Nucleus accumbens (tissue), 56 donors: ENCODE results near the gene ZFP1.
"Not testable (repeated sequence)": the region's sequence is repeated elsewhere in the genome, so short reads cannot be mapped to it uniquely, and the experiment has no call there.

Experiments used
- DNase-seq, 56 donors: peaks; one replicate each; lab custom pipeline; 2025; lab: John Stamatoyannopoulos, UW

ZFP1 gene

GRCh38 chr16:75202069-75202590, 53.8 kb downstream of the ZFP1 start:
- DNase-seq = no peak

DNA sequence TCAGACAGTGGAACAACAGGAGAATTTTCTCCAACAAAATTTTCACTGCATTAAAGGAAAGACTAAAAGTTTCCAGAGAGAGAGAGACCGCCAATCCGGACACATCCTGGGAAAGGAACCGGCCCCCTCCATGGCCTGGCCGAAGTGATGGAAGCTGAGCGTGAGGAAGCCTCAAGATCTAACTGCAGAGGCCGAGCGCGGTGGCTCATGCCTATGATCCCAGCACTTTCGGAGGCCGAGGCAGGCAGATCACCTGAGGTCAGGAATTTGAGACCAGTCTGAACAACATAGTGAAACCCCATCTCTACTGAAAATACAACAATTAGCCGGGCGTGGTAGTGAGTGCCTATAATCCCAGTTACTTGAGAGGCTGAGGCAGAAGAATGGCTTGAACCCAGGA, 54.8 kb downstream of the ZFP1 start:
- no peak for DNase-seq

DNA sequence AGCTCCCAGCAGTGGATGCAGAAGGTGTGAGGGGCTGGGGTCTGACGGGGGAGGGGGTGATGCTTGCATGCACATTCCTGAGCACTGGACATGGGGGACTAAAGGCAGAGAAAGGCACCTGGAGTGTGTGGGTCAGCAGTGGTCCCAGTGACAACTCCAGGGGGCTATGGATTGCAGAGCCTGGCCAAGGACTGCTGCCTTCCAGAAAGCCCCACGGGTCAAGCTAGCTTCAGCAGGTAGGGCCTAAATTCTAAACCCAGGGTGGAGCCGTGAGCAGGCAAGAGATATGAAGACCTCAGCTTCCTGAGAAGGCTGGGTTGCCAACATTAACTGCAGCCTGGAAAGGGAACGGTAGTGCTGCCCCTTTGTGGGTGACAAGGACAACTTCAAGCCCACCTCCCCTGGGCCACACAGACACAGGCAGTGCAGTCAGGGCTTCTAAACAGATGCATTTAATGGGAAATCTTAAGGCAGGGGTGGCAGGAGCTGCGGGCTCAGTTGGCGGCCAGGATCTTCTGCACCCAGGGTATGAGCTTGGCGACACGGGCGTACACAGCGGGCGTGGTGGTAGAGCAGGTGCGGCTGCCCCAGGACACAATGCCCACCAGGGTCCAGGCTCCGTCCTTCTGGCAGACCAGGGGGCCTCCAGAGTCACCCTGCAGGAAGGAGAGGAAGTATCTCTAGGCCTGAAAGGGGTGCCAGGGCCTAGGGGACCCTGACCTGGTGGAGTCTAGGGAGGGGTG, 55.5 kb downstream of the ZFP1 start:
- no peak for DNase-seq

DNA sequence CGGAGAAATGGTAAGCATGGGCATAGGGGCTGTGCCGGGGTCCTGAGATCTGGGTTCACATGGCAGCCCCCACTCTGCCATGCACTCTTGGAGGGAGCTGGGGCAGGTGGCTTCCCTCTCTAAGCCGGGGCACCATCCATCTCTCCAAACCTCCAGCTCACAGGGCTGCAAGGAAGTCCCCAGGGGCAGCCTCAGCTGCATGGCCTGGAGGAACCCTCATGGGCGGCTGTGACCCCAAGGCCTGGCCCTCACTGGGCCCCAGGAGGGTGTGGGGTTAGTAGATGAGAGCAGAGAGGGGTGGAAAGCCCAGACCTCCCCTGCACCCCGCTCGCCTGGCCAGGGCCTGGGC, 56.1 kb downstream of the ZFP1 start:
- DNase-seq = no peak

GRCh38 chr16:75204905-75205304, 56.6 kb downstream of the ZFP1 start:
- not testable (repeated sequence) for DNase-seq

GRCh38 chr16:75205438-75205837, 57.1 kb downstream of the ZFP1 start:
- not testable (repeated sequence) for DNase-seq

- not testable (repeated sequence) for DNase-seq
Measured at GRCh38 chr16:75205961-75206748, 57.8 kb downstream of the ZFP1 start.

DNA sequence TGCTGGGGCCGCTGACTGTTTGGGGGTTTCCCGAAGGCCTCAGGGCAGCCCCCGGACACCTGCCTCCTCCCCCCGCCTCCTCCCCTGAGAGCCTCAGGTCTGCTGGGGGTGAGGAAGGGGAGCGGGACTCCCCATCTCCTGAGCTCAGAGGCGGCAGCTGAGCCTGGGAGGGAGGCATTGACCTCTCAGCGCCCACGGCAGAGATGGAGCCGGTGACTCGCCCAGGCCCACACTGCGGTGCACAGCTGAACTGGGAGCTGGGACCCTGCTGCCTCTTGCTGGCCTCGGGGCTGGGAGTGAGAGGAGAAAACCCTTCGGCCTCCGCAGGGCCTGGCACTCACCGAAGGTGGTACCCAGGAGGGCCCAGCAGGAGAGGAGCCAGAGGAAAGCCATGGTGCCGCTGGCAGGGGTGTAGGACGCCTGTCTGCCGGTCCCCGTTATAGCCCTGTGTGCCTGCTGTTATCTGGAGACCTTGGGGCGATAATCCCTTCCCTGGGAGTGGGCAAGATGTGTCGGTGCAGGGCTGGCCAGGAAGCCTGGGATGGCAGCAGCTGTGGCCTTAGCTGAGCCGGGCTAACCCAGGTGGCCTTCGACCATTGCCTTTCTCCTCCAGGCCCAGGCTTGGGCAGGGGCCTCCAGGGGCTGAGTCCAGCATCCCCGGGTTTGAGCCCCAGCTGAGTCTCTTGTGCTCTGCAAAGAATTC, 58.6 kb downstream of the ZFP1 start, which contains the start of gene CTRB2:
Gene CTRB2, minus strand, starts transcription at position 413 of the 703 bp plus-strand sequence. Its CDS starts 20 bp downstream, at position 393.
- DNase-seq = no peak

DNA sequence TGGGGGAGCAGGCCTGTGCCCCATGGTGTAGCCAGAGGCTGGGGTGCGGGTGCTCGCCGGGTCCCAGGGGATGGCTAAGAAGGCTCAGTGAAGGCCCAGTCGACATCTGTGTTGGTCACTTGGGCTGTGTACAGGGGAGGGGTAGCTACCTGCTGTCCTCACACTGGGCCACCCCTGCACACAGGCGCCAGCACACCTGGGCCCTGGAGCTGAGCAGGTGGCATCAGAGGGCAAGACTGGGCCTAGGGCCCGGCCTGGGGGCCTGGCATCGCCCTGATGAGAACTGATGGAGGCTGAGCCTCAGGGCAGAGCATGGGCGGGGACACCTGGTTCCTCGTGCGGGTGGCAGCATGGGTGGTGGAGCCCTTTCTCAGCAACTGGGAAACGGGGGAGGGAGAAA, 59.5 kb downstream of the ZFP1 start:
- DNase-seq = no peak

- no peak for DNase-seq
Measured at GRCh38 chr16:75208242-75208825, 60.0 kb downstream of the ZFP1 start.

- DNase-seq = no peak
Measured at GRCh38 chr16:75208861-75209505, 60.7 kb downstream of the ZFP1 start.

GRCh38 chr16:75209514-75209913, 61.2 kb downstream of the ZFP1 start:
- DNase-seq = not testable (repeated sequence)

- no peak for DNase-seq
Measured at GRCh38 chr16:75209944-75210343, 61.6 kb downstream of the ZFP1 start.

- not testable (repeated sequence) for DNase-seq
Measured at GRCh38 chr16:75211286-75211685, 63.0 kb downstream of the ZFP1 start.

DNA sequence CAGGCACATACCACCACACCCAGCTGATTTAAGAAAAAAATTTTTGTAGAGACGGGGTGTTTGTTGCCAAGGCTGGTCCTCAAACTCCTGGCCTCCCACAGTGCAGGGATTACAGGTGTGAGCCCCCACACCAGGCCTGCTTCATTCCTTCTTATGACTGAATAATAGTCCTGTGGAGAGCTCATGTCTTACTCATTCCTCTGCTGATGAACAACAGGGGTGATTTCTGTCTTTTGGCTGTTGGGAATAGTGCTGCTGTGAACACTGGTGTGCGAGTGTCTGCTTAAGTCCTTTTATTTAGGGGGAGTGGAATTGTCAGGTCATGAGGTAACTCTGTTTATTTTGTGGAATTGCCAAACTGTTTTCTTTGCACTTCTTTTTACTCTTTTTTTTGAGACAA, 67.8 kb downstream of the ZFP1 start:
- no peak for DNase-seq

DNA sequence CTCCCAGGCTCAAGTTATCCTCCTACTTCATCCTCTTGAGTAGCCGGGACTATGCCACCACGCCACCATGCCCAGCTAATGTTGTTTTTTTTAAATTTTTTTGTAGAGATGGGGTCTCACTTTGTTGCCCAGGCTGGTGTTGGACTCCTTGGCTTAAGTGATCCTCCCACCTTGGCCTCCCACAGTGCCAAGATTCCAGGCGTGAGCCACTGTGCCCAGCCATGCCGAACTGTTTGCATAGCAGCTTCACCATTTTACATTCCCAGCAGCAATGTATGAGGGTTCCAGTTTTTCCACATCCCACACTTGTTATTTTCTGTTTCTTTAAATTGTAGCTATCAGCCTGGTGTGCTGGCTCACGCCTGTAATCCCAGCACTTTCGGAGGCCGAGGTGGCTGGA, 68.3 kb downstream of the ZFP1 start:
- no peak for DNase-seq

DNA sequence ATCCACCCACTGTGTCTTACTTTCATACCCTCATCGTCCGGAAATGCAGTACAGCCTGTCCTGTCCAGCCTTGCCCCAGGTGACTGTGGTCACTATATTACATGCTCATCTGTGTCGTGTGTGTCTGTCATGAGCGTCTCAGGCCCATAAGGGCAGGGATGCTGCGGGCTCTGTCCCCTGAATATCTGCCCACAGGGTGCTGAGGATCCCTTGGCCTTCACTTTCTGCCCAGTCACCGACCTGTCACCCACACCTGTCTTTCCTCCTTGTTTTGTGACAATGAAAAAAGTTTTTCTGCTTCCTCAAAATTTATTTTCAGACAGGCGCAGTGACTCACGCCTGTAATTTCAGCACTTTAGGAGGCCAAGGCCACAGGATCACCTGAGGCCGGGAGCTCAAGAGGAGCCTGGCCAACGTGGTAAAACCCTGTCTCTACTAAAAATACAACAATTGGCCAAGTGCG, 69.1 kb downstream of the ZFP1 start:
- no peak for DNase-seq

GRCh38 chr16:75218256-75219076, 70.1 kb downstream of the ZFP1 start, which contains the start of gene CTRB1:
Gene CTRB1, plus strand, starts transcription at chr16:75218988. Its CDS starts 20 bp downstream, at chr16:75219008.
- DNase-seq = peak in 38 of 56 donors; percentile 8 to 82 (median 50)

DNA sequence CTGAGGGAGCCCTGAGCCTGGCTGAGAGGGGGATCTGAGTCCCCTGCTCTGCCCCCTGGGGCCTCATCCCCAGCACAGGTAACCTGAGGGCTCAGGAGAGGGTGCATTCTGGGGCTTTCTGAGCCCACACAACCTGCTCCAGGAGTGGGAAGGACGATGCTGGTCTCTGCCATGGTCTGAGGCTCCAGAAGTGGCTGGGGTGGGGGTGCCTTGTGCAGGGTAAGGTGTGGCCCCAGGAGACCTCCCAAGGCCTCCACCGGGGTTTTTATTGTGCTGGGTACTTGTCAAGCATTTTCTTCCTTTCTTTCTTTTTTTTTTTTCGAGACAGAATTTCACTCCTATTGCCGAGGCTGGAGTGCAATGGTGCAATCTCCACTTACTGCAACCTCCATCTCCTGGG, 70.8 kb downstream of the ZFP1 start:
- DNase-seq = no peak
